A549 (cell line): ENCODE results near the gene IL23A. TPM values are rescaled to one million over a fixed set of nuclear protein-coding genes. Genes with fewer than 3 reads are reported as not detected.

Source experiments
- ATAC-seq, 2 experiments: fragments of 200-7000 bp in 1 of 2; fragments of >200 bp in 1 of 2; cut with Nextera tagmentation in 1 of 2; cut with Tn5 transposase in 1 of 2; 3 replicates each; pipeline versions ENCODE4 v1.8.0 to v1.9.1; 2018 to 2020; ENCODE audit warnings: mild to moderate bottlenecking in 1 of 2, moderate library complexity in 1 of 2
- CTCF ChIA-PET: fragments of 300-600 bp; sonication (Branson Sonifier 250); formaldehyde crosslinking; extraction: SDS; loops from one replicate; lab custom pipeline; 2021; ENCODE audit warnings: antibody characterized with exemption, inconsistent platforms; lab: Yijun Ruan, JAX
- POLR2A ChIA-PET: fragments of 350-600 bp; formaldehyde crosslinking; extraction: SDS; loops from one replicate; lab custom pipeline; 2021; ENCODE audit warnings: antibody characterized with exemption, inconsistent platforms; lab: Yijun Ruan, JAX
- DNase-seq, 2 experiments: peaks; one replicate each; pipeline versions ENCODE4 v3.0.0 to v3.0.0-alpha.2; 2011 to 2016; ENCODE audit warnings: low read depth in 1 of 2, low spot score in 1 of 2
- FAIRE-seq: peaks from 2 replicates; lab custom pipeline; 2011; peaks lifted over from hg19 to GRCh38; lab: Jason Lieb, UNC
- H3K27ac ChIP-seq, 2 experiments: fragments of >200 bp; sonication (Bioruptor Twin); formaldehyde crosslinking; 3 replicates each; pipeline ENCODE4 v1.5.1; 2016 to 2017
- H3K4me1 ChIP-seq: fragments of >200 bp; sonication (Bioruptor Twin); formaldehyde crosslinking; 3 replicates; pipeline ENCODE4 v1.6.1; 2016
- H3K4me2 ChIP-seq: fragments of >200 bp; sonication (Bioruptor Twin); formaldehyde crosslinking; 3 replicates; pipeline ENCODE4 v1.6.1; 2016
- H3K4me3 ChIP-seq: fragments of >200 bp; sonication (Bioruptor Twin); formaldehyde crosslinking; 3 replicates; pipeline ENCODE4 v1.5.1; 2016
- H3K9me3 ChIP-seq: fragments of >200 bp; sonication (Bioruptor Twin); formaldehyde crosslinking; 3 replicates; pipeline ENCODE4 v1.6.1; 2016
- CEBPB ChIP-seq, 2 experiments: fragments of >200 bp in 1 of 2; sonication (Bioruptor Twin) in 1 of 2; formaldehyde crosslinking in 1 of 2; IDR thresholded peaks; 2 replicates each; pipeline ENCODE4 v1.6.1; 2012 to 2016
- CHD2 ChIP-seq: fragments of 150-350 bp; IDR thresholded peaks from 2 replicates; pipeline ENCODE4 v1.6.1; 2014; ENCODE audit warnings: low read length; ENCODE audit not compliant: partially characterized antibody
- CHD4 ChIP-seq: fragments of 200-600 bp; sonication (generic); IDR thresholded peaks from 2 replicates; pipeline ENCODE4 v1.6.1; 2016; ENCODE audit warnings: antibody characterized with exemption, mild to moderate bottlenecking, borderline replicate concordance
- CTCF ChIP-seq: fragments of >200 bp; sonication (Bioruptor Twin); formaldehyde crosslinking; IDR thresholded peaks from 3 replicates; pipeline ENCODE4 v1.5.1; 2016
- EHF ChIP-seq: fragments of 250-450 bp; sonication (Bioruptor Pico); IDR thresholded peaks from 2 replicates; pipeline ENCODE4 v1.5.0; 2020; ENCODE audit warnings: mild to moderate bottlenecking
- EHMT2 ChIP-seq: fragments of 200-600 bp; sonication (generic); IDR thresholded peaks from 2 replicates; pipeline ENCODE4 v1.6.1; 2016; ENCODE audit warnings: antibody characterized with exemption, low read depth, mild to moderate bottlenecking, moderate library complexity
- EP300 ChIP-seq, 2 experiments: fragments of >200 bp; sonication (Bioruptor Twin); formaldehyde crosslinking; IDR thresholded peaks; 2 replicates in 1 of 2; 3 replicates in 1 of 2; pipeline ENCODE4 v1.6.1; 2016 to 2017
- FOSB ChIP-seq: fragments of 250-450 bp; sonication (Bioruptor Pico); IDR thresholded peaks from 2 replicates; pipeline ENCODE4 v1.5.0; 2020; ENCODE audit warnings: mild to moderate bottlenecking, moderate library complexity
- FOXS1 ChIP-seq: fragments of 250-450 bp; sonication (Bioruptor Pico); IDR thresholded peaks from 2 replicates; pipeline ENCODE4 v1.5.0; 2020; ENCODE audit warnings: mild to moderate bottlenecking, moderate library complexity
- GATA3 ChIP-seq: IDR thresholded peaks from 2 replicates; pipeline ENCODE4 v1.6.1; 2012; ENCODE audit warnings: borderline replicate concordance
- HDAC2 ChIP-seq: fragments of 200-600 bp; sonication (generic); IDR thresholded peaks from 2 replicates; pipeline ENCODE4 v1.6.1; 2016
- HES2 ChIP-seq: fragments of >200 bp; sonication (Bioruptor Twin); formaldehyde crosslinking; IDR thresholded peaks from 2 replicates; pipeline ENCODE4 v1.6.1; 2016
- HEYL ChIP-seq: fragments of 250-450 bp; sonication (Bioruptor Pico); IDR thresholded peaks from 2 replicates; pipeline ENCODE4 v1.8.0; 2021; ENCODE audit warnings: mild to moderate bottlenecking, moderate library complexity
- HOXA7 ChIP-seq: fragments of 250-450 bp; sonication (Bioruptor Pico); IDR thresholded peaks from 2 replicates; pipeline ENCODE4 v1.5.0; 2020; ENCODE audit warnings: mild to moderate bottlenecking, moderate library complexity
- HOXB13 ChIP-seq: fragments of 250-450 bp; sonication (Bioruptor Pico); IDR thresholded peaks from 2 replicates; pipeline ENCODE4 v1.5.0; 2020; ENCODE audit warnings: low read depth, mild to moderate bottlenecking, moderate library complexity
- JUN ChIP-seq, 2 experiments: fragments of >200 bp; sonication (Bioruptor Twin); formaldehyde crosslinking; IDR thresholded peaks; 2 replicates in 1 of 2; 3 replicates in 1 of 2; pipeline ENCODE4 v1.6.1; 2016 to 2017
- KDM1A ChIP-seq: fragments of 200-600 bp; sonication (generic); IDR thresholded peaks from 2 replicates; pipeline ENCODE4 v1.6.1; 2016; ENCODE audit warnings: low read depth, mild to moderate bottlenecking
- KDM5A ChIP-seq: fragments of 200-600 bp; sonication (generic); IDR thresholded peaks from 2 replicates; pipeline ENCODE4 v1.6.1; 2016; ENCODE audit warnings: antibody characterized with exemption, mild to moderate bottlenecking
- MAX ChIP-seq: IDR thresholded peaks from 2 replicates; pipeline ENCODE4 v1.6.1; 2012
- MAZ ChIP-seq: fragments of 150-350 bp; IDR thresholded peaks from 2 replicates; pipeline ENCODE4 v1.6.1; 2014; ENCODE audit warnings: antibody characterized with exemption, low read depth, low read length, borderline replicate concordance
- NFE2L2 ChIP-seq: fragments of 150-350 bp; conservative IDR thresholded peaks from 2 replicates; pipeline ENCODE4 v1.6.1; 2014; ENCODE audit warnings: low read length
- NPAS2 ChIP-seq: fragments of 250-450 bp; sonication (Bioruptor Pico); IDR thresholded peaks from 2 replicates; pipeline ENCODE4 v1.8.0; 2022; ENCODE audit warnings: mild to moderate bottlenecking, moderate library complexity, borderline replicate concordance
- NR3C1 ChIP-seq: fragments of >200 bp; sonication (Bioruptor Twin); formaldehyde crosslinking; IDR thresholded peaks from 3 replicates; pipeline ENCODE4 v1.6.1; 2017
- RARB ChIP-seq: fragments of 250-450 bp; sonication (Bioruptor Pico); IDR thresholded peaks from 2 replicates; pipeline ENCODE4 v1.8.0; 2021; ENCODE audit warnings: mild to moderate bottlenecking, moderate library complexity
- RCOR1 ChIP-seq: fragments of 150-350 bp; IDR thresholded peaks from 2 replicates; pipeline ENCODE4 v1.6.1; 2014; ENCODE audit warnings: antibody characterized with exemption, low read length, low read depth
- RFX5 ChIP-seq: fragments of 450-650 bp; IDR thresholded peaks from 2 replicates; pipeline ENCODE4 v1.7.1; 2014; ENCODE audit warnings: antibody characterized with exemption, mild to moderate bottlenecking, moderate library complexity
- SREBF2 ChIP-seq: fragments of 450-650 bp; IDR thresholded peaks from 2 replicates; pipeline ENCODE4 v1.6.1; 2014; ENCODE audit warnings: mild to moderate bottlenecking, moderate library complexity
- TFCP2L1 ChIP-seq: fragments of 250-450 bp; sonication (Bioruptor Pico); IDR thresholded peaks from 2 replicates; pipeline ENCODE4 v1.5.0; 2021; ENCODE audit warnings: mild to moderate bottlenecking
- TP53 ChIP-seq: fragments of 250-450 bp; sonication (Bioruptor Pico); IDR thresholded peaks from 2 replicates; pipeline ENCODE4 v1.5.0; 2021; ENCODE audit warnings: mild to moderate bottlenecking, moderate library complexity
- ZC3H11A ChIP-seq: fragments of 450-650 bp; IDR thresholded peaks from 2 replicates; pipeline ENCODE4 v1.6.1; 2014; ENCODE audit warnings: antibody characterized with exemption, mild to moderate bottlenecking
- ZFP36 ChIP-seq: fragments of 450-650 bp; IDR thresholded peaks from 2 replicates; pipeline ENCODE4 v1.6.1; 2014; ENCODE audit warnings: borderline replicate concordance; ENCODE audit not compliant: partially characterized antibody
- ZNF302 ChIP-seq: fragments of 250-450 bp; sonication (Bioruptor Pico); IDR thresholded peaks from 2 replicates; pipeline ENCODE4 v1.9.0; 2021; ENCODE audit warnings: inconsistent platforms, mild to moderate bottlenecking, moderate library complexity
- ZSCAN20 ChIP-seq: fragments of 250-450 bp; sonication (Bioruptor Pico); IDR thresholded peaks from 2 replicates; pipeline ENCODE4 v1.8.0; 2022; ENCODE audit warnings: mild to moderate bottlenecking, moderate library complexity
- WGBS: methylation state at CpG from one replicate; pipeline ENCODE4 v1.1.6; 2017; ENCODE audit errors: missing lambda C conversion rate; 5-methylcytosine and 5-hydroxymethylcytosine counted together
- polyA plus RNA-seq, 4 experiments: library from polyadenylated mRNA; depleted of rRNA in 3 of 4; stranded (reverse); fragments of >200 nt; fragmentation: RNase III in 1 of 4; extraction: RNeasy Plus Mini Kit Qiagen cat#74134 plus additional on column Dnase treatment in 1 of 4; gene quantifications; 2 replicates in 3 of 4; 3 replicates in 1 of 4; pipeline ENCODE4 v1.2.3, GENCODE V29; 2011 to 2017
- TF ChIP-seq, protein P1 (sequence below): fragments of 250-450 bp; sonication (Bioruptor Pico); IDR thresholded peaks from 2 replicates; pipeline ENCODE4 v1.5.0; 2020; ENCODE audit warnings: low read depth, mild to moderate bottlenecking, moderate library complexity

The IL23A gene
- polyA plus RNA-seq, 2 of the 4 experiments (the other 2 are of a cell fraction): 0.21 to 0.31 TPM

GRCh38 chr12:56333197-56333678 is 5.4 kb upstream of the IL23A start:
- no peaks in the 10 kb centered on the region for H3K9me3 ChIP-seq
- ATAC-seq (peak; percentile 11 to 27), FAIRE-seq (no peak), DNase-seq (peak in 1 of 2 experiments; percentile 31)
- H3K4me3 ChIP-seq: peak overlapping the region; percentile 54
- H3K4me1 ChIP-seq: peaks cover 15% of the 10 kb centered on the region
- WGBS: 31% methylated on average over 8 of the region's 8 CpGs
- peak overlapping the region; percentile 96 for H3K4me2 ChIP-seq
- peak overlapping the region; percentile 91 to 92 for H3K27ac ChIP-seq
- ChIA-PET CTCF (interaction anchor here (0.6 to 2.4 kb wide), 8 partner anchors 12 to 203 kb away, joined by 3 to 14 read pairs (median 4); partner anchors contain the start of gene COQ10A), POLR2A (interaction anchor here (0.5 to 2.5 kb wide), 9 partner anchors 9 to 1009 kb away, joined by 3 to 21 read pairs (median 3); partner anchors contain the start of genes CNPY2, SPRYD4, STAT2 and TIMELESS)
- 0 out of 2 replicates have a peak, but pooled peaks have one; percentile 30 for TF ChIP-seq HOXA7
- TF ChIP-seq CHD2: no peak
- peak; percentile 29; the same call in 1 of the 2 replicates for TF ChIP-seq FOSB

GRCh38 chr12:56333679-56334489 is 4.8 kb upstream of the IL23A start, which contains the start of gene PAN2:
Gene PAN2, minus strand, starts transcription at chr12:56334000. Its CDS starts 906 bp downstream, at chr12:56333094.
- peak; percentile 97 to 100 for ATAC-seq
- FAIRE-seq: no peak
- peak within 1 kb of the TSS; percentile 96 for H3K4me2 ChIP-seq
- TF ChIP-seq, protein P1, sequence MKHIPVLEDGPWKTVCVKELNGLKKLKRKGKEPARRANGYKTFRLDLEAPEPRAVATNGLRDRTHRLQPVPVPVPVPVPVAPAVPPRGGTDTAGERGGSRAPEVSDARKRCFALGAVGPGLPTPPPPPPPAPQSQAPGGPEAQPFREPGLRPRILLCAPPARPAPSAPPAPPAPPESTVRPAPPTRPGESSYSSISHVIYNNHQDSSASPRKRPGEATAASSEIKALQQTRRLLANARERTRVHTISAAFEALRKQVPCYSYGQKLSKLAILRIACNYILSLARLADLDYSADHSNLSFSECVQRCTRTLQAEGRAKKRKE: no peak; the same call in 1 of the 2 replicates
- TF ChIP-seq NFE2L2 (no peak), JUN (IDR thresholded peaks at IDR 0.05) (peak; percentile 92 to 94), HDAC2 (no peak), HES2 (no peak), TP53 (CRISPR knock-in tag) (peak; percentile 63; the same call in 1 of the 2 replicates), RCOR1 (no peak), GATA3 (no peak), NPAS2 (CRISPR knock-in tag) (no peak; the same call in 1 of the 2 replicates), CHD2 (no peak), HOXB13 (CRISPR knock-in tag) (peak; percentile 81), ZC3H11A (no peak; the same call in 1 of the 2 replicates), CEBPB (IDR thresholded peaks at IDR 0.05) (no peak), ZFP36 (no peak), CTCF (peak; percentile 47), KDM1A (no peak), ZNF302 (CRISPR knock-in tag) (peak; percentile 50; the same call in 1 of the 2 replicates), KDM5A (no peak), FOXS1 (CRISPR knock-in tag) (no peak), HOXA7 (no peak), HEYL (CRISPR knock-in tag) (no peak), NR3C1 (no peak), EHMT2 (no peak), ZSCAN20 (CRISPR knock-in tag) (no peak), RARB (CRISPR knock-in tag) (no peak), RFX5 (peak; percentile 84), SREBF2 (no peak), EHF (CRISPR knock-in tag) (peak; percentile 84; the same call in 1 of the 2 replicates), MAX (peak; percentile 82), CHD4 (no peak), MAZ (no peak), TFCP2L1 (CRISPR knock-in tag) (no peak), EP300 (IDR thresholded peaks at IDR 0.05) (no peak)

More at GRCh38 chr12:56333679-56334489, 4.8 kb upstream of the IL23A start, which contains the start of gene PAN2:
- under 1% methylated on average over 45 of the region's 45 CpGs for WGBS
- no peaks in the 10 kb centered on the region for H3K9me3 ChIP-seq
- peak; percentile 99 to 100 for DNase-seq
- peaks cover 15% of the 10 kb centered on the region for H3K4me1 ChIP-seq
- CTCF ChIA-PET: interaction anchor here (0.6 to 2.4 kb wide), 13 partner anchors 10 to 202 kb away, joined by 3 to 14 read pairs (median 4); partner anchors contain the start of genes COQ10A and STAT2
- POLR2A ChIA-PET: interaction anchor here (0.5 to 2.5 kb wide), 11 partner anchors 8 to 1008 kb away, joined by 3 to 21 read pairs (median 4); partner anchors contain the start of genes CNPY2, RBMS2, SPRYD4 and STAT2
- peak within 1 kb of the TSS; percentile 54 for H3K4me3 ChIP-seq
- peak within 1 kb of the TSS; percentile 91 to 92 for H3K27ac ChIP-seq
